Measurements from ENCODE around the gene LBX1. TPM values are rescaled to one million over a fixed set of nuclear protein-coding genes. Genes with fewer than 3 reads are reported as not detected.
A peak's percentile ranks its signal among the peaks of the same experiment; 100 is the strongest.

LBX1 gene
- total and polyA plus RNA-seq, 4 experiments from 2014 or later = not detected

DNA sequence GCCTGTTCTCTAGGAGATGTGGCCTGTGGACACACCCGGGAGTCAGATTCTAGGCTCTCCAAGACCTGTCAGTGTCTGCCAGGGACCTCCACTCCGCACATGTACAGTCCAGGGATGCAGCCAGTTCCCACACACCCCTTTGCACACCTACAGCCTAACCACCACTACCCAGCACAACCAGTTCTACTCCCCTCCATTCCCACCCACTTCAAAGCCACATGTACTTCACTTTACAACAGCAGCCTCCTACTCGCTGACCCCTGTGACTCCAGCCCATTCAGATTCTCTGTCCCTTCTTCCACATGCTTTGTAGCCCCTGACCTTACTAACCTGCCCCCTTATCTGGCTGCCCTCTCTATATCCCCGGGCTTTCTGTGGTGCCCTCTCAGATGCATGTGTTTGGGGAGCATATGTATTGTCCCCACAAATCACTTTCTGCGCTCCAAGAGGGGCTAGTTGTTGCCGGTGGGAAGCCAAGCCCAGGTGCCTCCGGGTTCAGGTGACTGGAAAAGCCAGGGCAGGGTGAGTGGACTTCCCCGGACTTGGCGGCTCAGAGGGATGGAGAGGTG lies 7.2 kb downstream of the LBX1 start:
- Mint-ChIP-seq H3K9me3 (peaks cover 0 to 10% (median under 1%) of the 10 kb centered on the region in 8 donors), H3K36me3 (no peaks in the 10 kb centered on the region), H3K27ac (peak overlapping the region in 1 of 7 donors; percentile 55), H3K4me3 (peak overlapping the region in 2 of 8 donors; percentile 69), H3K27me3 (peaks cover 65 to 78% of the 10 kb centered on the region in 2 donors), H3K4me1 (peaks cover 26 to 75% (median 39%) of the 10 kb centered on the region in 4 donors)
- intact Hi-C loops (cut with micrococcal nuclease) = loop anchor here (2.0 kb wide), 1 partner anchor 15 kb away; no protein-coding TSS in a partner anchor
- no peak for DNase-seq
- Histone ChIP-seq H3K4me1 (ENCODE audit: insufficient read depth, low read length) (peaks cover 54% of the 10 kb centered on the region), H3K4me3 (ENCODE audit: low read length in 2 of 2) (no peak overlapping the region), H3K9me3 (ENCODE audit: control insufficient read depth in 1 of 2, low read length in 2 of 2) (no peaks in the 10 kb centered on the region), H3K27ac (ENCODE audit: low read depth, low read length) (no peak overlapping the region), H3K36me3 (ENCODE audit: insufficient read depth, low read length) (no peaks in the 10 kb centered on the region), H3K27me3 (ENCODE audit: insufficient read depth, low read length) (peaks cover 83% of the 10 kb centered on the region)
- POLR2A ChIA-PET (ENCODE audit: partially characterized antibody) = no interaction called here
- CTCF ChIA-PET (ENCODE audit: partially characterized antibody) = no interaction called here

DNA sequence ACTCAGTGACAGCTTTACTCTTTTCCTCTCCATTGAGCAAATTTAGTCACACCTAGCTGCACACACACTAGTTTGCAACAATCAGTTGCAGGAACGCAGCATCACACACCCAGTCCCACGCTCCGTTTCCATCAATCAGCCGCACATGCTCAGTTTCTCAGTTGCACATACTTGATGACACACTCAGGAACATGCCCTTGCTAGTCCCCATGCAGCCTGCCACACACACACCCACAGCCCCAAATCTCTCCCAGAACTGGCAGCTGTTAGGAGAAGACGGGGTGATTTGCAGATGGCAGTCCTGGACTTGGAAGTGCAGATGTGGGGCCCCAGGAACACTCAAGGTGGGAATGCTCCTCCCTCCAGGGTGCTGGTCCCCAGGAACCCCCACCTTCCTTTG lies 7.7 kb downstream of the LBX1 start:
- H3K9me3 ChIP-seq (ENCODE audit: control insufficient read depth in 1 of 2, low read length in 2 of 2) = no peaks in the 10 kb centered on the region
- H3K27ac ChIP-seq (ENCODE audit: low read depth, low read length) = no peak overlapping the region
- intact Hi-C loops (cut with micrococcal nuclease) = no loop called here
- no peak for DNase-seq
- POLR2A ChIA-PET (ENCODE audit: partially characterized antibody) = no interaction called here
- H3K4me3 Mint-ChIP-seq = peak overlapping the region in 1 of 8 donors; percentile 69
- no peak overlapping the region for H3K4me3 ChIP-seq (ENCODE audit: low read length in 2 of 2)
- H3K4me1 ChIP-seq (ENCODE audit: insufficient read depth, low read length) = peaks cover 56% of the 10 kb centered on the region
- peaks cover 25 to 76% (median 42%) of the 10 kb centered on the region in 4 donors for H3K4me1 Mint-ChIP-seq
- no peaks in the 10 kb centered on the region for H3K36me3 ChIP-seq (ENCODE audit: insufficient read depth, low read length)
- peaks cover 86% of the 10 kb centered on the region for H3K27me3 ChIP-seq (ENCODE audit: insufficient read depth, low read length)
- CTCF ChIA-PET (ENCODE audit: partially characterized antibody) = interaction anchor here (1.1 to 1.4 kb wide), 3 partner anchors 8 to 244 kb away, joined by 3 to 4 read pairs (median 4); partner anchors contain the start of gene LBX1
- peaks cover 67 to 81% of the 10 kb centered on the region in 2 donors for H3K27me3 Mint-ChIP-seq
- H3K27ac Mint-ChIP-seq = no peak overlapping the region
- H3K36me3 Mint-ChIP-seq = no peaks in the 10 kb centered on the region
- H3K9me3 Mint-ChIP-seq = peaks cover 0 to 10% (median under 1%) of the 10 kb centered on the region in 8 donors

DNA sequence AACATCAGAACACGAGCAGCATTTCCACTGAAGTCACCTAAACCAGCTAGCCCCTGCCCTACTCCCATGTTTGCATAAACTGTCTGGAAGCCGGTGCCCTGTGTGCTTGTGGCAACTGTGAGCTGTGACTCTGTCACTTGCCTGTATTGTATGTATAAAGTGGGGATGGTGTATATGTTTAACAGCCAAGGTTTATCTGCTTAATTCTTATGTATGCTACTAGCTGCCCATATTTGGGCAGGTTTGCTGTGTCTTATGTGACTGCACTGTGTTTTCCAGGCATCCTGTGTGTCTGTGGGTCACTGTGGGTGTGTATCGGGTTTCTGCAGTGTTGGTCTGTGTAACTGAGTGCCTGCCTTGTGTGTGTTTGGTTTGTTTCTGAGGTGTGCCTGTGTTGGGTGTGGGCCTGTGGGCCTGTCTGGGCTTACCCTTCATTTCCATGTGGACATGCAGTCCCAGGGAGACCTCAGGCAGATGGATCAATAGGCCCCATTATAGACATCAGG lies 9.3 kb downstream of the LBX1 start:
- CTCF ChIA-PET (ENCODE audit: partially characterized antibody) = interaction anchor here (0.6 to 1.7 kb wide), 4 partner anchors 10 to 72 kb away, joined by 3 to 4 read pairs (median 4); no protein-coding TSS in a partner anchor
- H3K27ac Mint-ChIP-seq = peak overlapping the region in 1 of 7 donors; percentile 71
- no peak overlapping the region for H3K4me3 ChIP-seq (ENCODE audit: low read length in 2 of 2)
- no peak overlapping the region for H3K27ac ChIP-seq (ENCODE audit: low read depth, low read length)
- H3K9me3 ChIP-seq (ENCODE audit: control insufficient read depth in 1 of 2, low read length in 2 of 2) = no peaks in the 10 kb centered on the region
- intact Hi-C loops (cut with micrococcal nuclease) = no loop called here
- peaks cover 62 to 73% of the 10 kb centered on the region in 2 donors for H3K27me3 Mint-ChIP-seq
- H3K4me1 Mint-ChIP-seq = peaks cover 19 to 68% (median 39%) of the 10 kb centered on the region in 4 donors
- no peaks in the 10 kb centered on the region for H3K36me3 ChIP-seq (ENCODE audit: insufficient read depth, low read length)
- POLR2A ChIA-PET (ENCODE audit: partially characterized antibody) = no interaction called here
- H3K36me3 Mint-ChIP-seq = no peaks in the 10 kb centered on the region
- peaks cover 0 to 10% (median under 1%) of the 10 kb centered on the region in 8 donors for H3K9me3 Mint-ChIP-seq
- peaks cover 86% of the 10 kb centered on the region for H3K27me3 ChIP-seq (ENCODE audit: insufficient read depth, low read length)
- H3K4me1 ChIP-seq (ENCODE audit: insufficient read depth, low read length) = peaks cover 56% of the 10 kb centered on the region
- DNase-seq = no peak
- no peak overlapping the region for H3K4me3 Mint-ChIP-seq

DNA sequence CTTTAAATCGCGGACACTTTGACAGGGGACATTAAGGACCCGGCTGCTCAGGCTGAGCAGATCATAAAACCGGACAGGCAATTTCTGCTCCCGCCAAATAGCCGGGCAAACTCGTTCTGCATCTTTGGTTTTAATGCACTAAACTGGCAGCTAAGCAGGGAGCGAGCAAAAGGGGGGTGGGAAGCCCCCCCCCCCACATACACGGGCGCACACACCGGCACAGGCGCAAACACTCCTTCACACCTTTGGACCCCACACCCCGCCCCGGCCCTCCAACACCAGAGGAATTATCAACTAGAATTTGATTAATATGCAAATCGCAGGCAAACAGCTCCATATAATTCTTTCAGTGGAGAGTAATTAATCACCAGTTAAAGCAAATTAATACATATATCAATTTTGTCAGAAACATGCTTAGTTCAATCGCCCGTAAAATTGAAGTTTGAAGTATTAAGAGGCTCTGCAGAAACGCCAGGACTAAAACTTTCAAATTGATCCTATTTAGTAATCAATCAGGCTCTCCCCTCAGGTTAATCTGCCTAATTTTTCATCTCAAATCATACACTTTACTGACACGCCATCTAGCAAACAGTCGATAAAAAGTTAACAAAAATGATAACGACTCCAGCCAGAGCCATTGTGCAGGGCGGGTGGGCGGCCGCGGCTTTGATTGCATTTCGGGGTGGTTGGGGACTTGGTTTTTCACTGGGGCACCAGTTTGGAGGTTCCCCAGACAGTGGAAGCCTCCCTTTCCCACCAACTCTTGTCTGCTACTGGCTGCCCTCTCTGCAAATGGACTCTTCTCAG lies 9.9 kb downstream of the LBX1 start:
- Mint-ChIP-seq H3K4me3 (no peak overlapping the region), H3K4me1 (peaks cover 22 to 72% (median 41%) of the 10 kb centered on the region in 4 donors), H3K27ac (peak overlapping the region in 1 of 7 donors; percentile 71), H3K9me3 (peaks cover 0 to 7% (median 0%) of the 10 kb centered on the region in 8 donors), H3K36me3 (no peaks in the 10 kb centered on the region), H3K27me3 (peaks cover 64 to 76% of the 10 kb centered on the region in 2 donors)
- intact Hi-C loops (cut with micrococcal nuclease) = no loop called here
- Histone ChIP-seq H3K36me3 (ENCODE audit: insufficient read depth, low read length) (no peaks in the 10 kb centered on the region), H3K4me3 (ENCODE audit: low read length in 2 of 2) (no peak overlapping the region), H3K27ac (ENCODE audit: low read depth, low read length) (no peak overlapping the region), H3K9me3 (ENCODE audit: control insufficient read depth in 1 of 2, low read length in 2 of 2) (no peaks in the 10 kb centered on the region), H3K27me3 (ENCODE audit: insufficient read depth, low read length) (peaks cover 86% of the 10 kb centered on the region), H3K4me1 (ENCODE audit: insufficient read depth, low read length) (peaks cover 57% of the 10 kb centered on the region)
- ChIA-PET CTCF (ENCODE audit: partially characterized antibody) (interaction anchor here (1.3 to 1.7 kb wide), 6 partner anchors 9 to 352 kb away, joined by 3 to 5 read pairs (median 4); partner anchors contain the start of gene LBX1), POLR2A (ENCODE audit: partially characterized antibody) (interaction anchor here (1.0 kb wide), 1 partner anchor 72 kb away, joined by 3 read pairs; no protein-coding TSS in a partner anchor)
- no peak for DNase-seq

DNA sequence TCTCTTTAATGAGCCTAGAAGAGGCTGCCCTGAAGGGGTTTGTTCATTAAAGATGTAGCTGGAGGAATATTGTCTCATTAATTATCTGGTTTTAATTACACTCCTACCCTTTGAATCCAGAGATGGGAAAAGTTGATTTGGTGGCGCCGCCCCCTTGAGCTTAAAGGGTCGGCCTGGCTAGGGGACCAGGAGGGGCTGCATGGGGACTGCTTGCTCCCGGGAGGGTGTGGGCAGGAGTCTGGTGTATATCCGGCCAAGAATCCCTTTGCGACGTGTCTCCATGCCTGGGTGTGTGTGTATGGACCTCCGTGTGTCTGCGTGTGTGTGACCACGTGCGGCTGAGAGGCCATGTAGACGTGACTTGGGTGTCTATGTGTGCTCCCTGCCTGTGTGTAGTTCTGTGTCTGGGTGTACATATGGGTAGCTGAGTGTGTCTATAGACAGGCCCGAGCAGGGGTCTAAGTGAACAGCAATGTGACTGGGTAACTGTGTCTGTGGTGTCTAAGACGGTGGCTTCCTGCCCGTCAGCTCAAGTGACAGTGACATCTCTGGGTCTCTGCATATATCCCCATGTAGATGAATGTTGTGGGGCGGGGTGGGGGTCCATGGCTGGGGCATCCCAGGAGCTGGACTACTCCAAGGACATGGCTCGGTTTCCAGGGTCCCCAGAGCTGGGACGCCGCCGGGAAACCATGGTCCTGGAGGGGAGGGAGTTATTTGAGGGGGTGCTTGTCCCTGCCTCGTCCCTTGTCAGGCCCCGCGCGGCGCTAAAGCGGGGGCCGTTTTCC lies 10.7 kb downstream of the LBX1 start:
- Histone ChIP-seq H3K9me3 (ENCODE audit: control insufficient read depth in 1 of 2, low read length in 2 of 2) (no peaks in the 10 kb centered on the region), H3K4me3 (ENCODE audit: low read length in 2 of 2) (no peak overlapping the region), H3K4me1 (ENCODE audit: insufficient read depth, low read length) (peaks cover 61% of the 10 kb centered on the region), H3K27me3 (ENCODE audit: insufficient read depth, low read length) (peaks cover 87% of the 10 kb centered on the region), H3K36me3 (ENCODE audit: insufficient read depth, low read length) (no peaks in the 10 kb centered on the region), H3K27ac (ENCODE audit: low read depth, low read length) (no peak overlapping the region)
- peak overlapping the region in 5 of 8 donors; percentile 4 to 49 (median 41) for H3K4me3 Mint-ChIP-seq
- intact Hi-C loops (cut with micrococcal nuclease) = no loop called here
- peaks cover 60 to 75% of the 10 kb centered on the region in 2 donors for H3K27me3 Mint-ChIP-seq
- ChIA-PET POLR2A (ENCODE audit: partially characterized antibody) (interaction anchor here (1.0 kb wide), 1 partner anchor 73 kb away, joined by 3 read pairs; no protein-coding TSS in a partner anchor), CTCF (ENCODE audit: partially characterized antibody) (interaction anchor here (1.3 to 1.7 kb wide), 6 partner anchors 11 to 352 kb away, joined by 3 to 5 read pairs (median 4); partner anchors contain the start of gene LBX1)
- no peak for DNase-seq
- H3K4me1 Mint-ChIP-seq = peaks cover 20 to 74% (median 41%) of the 10 kb centered on the region in 4 donors
- no peaks in the 10 kb centered on the region for H3K36me3 Mint-ChIP-seq
- H3K27ac Mint-ChIP-seq = peak overlapping the region in 2 of 7 donors; percentile 25 to 71
- H3K9me3 Mint-ChIP-seq = peaks cover 0 to 9% (median 0%) of the 10 kb centered on the region in 8 donors

DNA sequence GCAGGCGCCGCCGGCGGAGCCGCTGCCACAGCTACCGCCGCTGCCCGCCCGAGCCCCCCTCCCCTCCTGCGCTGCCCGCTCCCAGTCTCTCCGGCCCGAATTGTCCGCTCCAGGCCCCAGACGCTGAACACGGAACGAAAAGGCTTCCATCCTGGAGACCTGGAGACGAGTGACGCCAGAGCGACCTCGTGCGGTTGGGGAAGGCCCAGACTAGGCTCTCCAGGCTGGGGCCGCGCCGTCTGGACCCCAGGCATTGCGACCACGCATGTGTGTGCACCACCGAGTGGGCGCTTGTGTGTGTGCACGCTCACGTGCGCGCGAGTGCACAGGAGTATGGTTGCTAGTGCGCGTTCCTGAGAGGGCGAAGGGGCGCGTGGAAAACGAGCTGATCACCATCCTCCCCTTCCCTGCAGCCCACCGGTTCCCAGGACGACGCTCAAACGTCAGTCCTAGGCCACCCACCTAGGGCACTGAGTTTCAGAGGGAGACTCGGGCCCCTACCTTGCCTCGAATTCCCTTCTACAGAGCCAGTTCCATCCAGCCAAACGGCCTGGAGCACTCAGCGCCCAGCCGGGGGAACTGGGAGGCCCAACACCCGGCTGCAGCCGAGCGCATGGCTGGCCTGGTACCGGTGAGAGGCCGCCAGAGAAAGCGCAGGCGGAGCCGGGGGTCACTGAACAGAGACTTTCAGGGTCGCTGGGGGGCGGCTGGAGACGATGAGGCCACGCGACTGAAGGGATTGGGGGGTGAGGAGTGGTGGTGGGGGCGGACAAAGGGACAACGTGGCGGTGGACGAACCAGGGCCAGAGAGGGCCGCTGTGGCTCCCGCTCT lies 11.6 kb downstream of the LBX1 start:
- H3K9me3 ChIP-seq (ENCODE audit: control insufficient read depth in 1 of 2, low read length in 2 of 2) = no peaks in the 10 kb centered on the region
- CTCF ChIA-PET (ENCODE audit: partially characterized antibody) = interaction anchor here (1.4 to 1.7 kb wide), 5 partner anchors 12 to 353 kb away, joined by 3 to 5 read pairs (median 5); partner anchors contain the start of gene LBX1
- Mint-ChIP-seq H3K27ac (peak overlapping the region in 2 of 7 donors; percentile 65 to 85), H3K4me3 (peak overlapping the region in 5 of 8 donors; percentile 15 to 70 (median 35)), H3K36me3 (no peaks in the 10 kb centered on the region), H3K9me3 (peaks cover 0 to 9% (median 0%) of the 10 kb centered on the region in 8 donors), H3K4me1 (peaks cover 19 to 68% (median 37%) of the 10 kb centered on the region in 4 donors), H3K27me3 (peaks cover 52 to 70% of the 10 kb centered on the region in 2 donors)
- no peak overlapping the region for H3K4me3 ChIP-seq (ENCODE audit: low read length in 2 of 2)
- peaks cover 80% of the 10 kb centered on the region for H3K27me3 ChIP-seq (ENCODE audit: insufficient read depth, low read length)
- POLR2A ChIA-PET (ENCODE audit: partially characterized antibody) = interaction anchor here (1.0 kb wide), 1 partner anchor 74 kb away, joined by 3 read pairs; no protein-coding TSS in a partner anchor
- no peak for DNase-seq
- no peaks in the 10 kb centered on the region for H3K36me3 ChIP-seq (ENCODE audit: insufficient read depth, low read length)
- peaks cover 54% of the 10 kb centered on the region for H3K4me1 ChIP-seq (ENCODE audit: insufficient read depth, low read length)
- intact Hi-C loops (cut with micrococcal nuclease) = no loop called here
- no peak overlapping the region for H3K27ac ChIP-seq (ENCODE audit: low read depth, low read length)

All from CD4-positive, alpha-beta memory T cell (primary cell).